Measurements from ENCODE around the gene CFI.

CFI gene
- total RNA-seq: 0 reads per million in 2 experiments

DNA sequence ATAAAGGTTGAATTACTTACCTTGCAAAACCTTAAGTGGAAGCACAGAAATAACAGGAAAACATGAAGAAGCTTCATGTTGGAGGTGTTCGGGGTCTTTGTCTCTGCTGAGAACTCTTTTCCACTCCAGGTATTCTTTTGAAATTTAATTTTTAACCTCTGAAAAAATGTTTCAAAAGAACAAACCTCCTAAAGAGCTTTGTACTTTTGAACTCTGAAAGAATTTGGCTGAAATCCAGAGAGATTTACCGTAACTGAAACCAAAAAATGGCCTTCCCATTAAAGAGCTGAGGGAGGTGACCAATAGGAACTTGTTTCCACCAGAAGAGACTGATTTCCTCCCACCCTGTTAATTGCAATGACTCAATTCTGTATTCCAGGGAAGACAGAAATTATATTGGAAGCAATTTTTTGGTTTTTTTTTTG, at the start of gene CFI:
Gene CFI (minus strand): TSS at position 105 of the 425 bp plus-strand sequence. CDS start 28 bp downstream, at position 77.
- no peak for DNase-seq (ENCODE audit: low read depth)

- no peak for DNase-seq (ENCODE audit: low read depth)
Measured at GRCh38 chr4:109850601-109851000, 48.8 kb upstream of the CFI start.

- DNase-seq (ENCODE audit: low read depth): no peak
Measured at GRCh38 chr4:109848501-109848900, 46.7 kb upstream of the CFI start.

GRCh38 chr4:109847896-109848442, 46.2 kb upstream of the CFI start, which contains the start of gene LRIT3:
Gene LRIT3 (plus strand): TSS chr4:109848107. CDS start chr4:109848202, 95 bp downstream.
- no peak for DNase-seq (ENCODE audit: low read depth)

GRCh38 chr4:109846395-109847098, 44.7 kb upstream of the CFI start:
- no peak for DNase-seq (ENCODE audit: low read depth)

- no peak for DNase-seq (ENCODE audit: low read depth)
Measured at GRCh38 chr4:109836985-109837384, 35.2 kb upstream of the CFI start.

DNA sequence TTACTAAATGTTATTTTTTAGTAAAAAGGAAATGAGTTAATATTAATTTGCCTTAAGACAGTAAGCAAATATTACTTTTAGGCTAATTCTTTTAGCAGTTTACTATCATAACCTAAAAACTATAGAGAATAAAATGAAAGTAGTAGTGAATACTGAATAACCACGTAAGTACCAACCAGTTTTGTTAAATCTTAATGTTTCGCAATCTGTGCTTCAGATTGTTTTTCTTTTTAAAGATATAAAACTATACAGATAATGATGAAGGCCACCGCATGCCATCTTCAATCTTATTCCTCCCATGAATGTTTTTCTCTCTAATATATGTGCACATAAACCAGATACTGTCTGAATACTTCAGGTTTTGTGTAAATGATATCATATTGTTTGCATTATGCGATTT, 32.0 kb upstream of the CFI start:
- no peak for DNase-seq (ENCODE audit: low read depth)

DNA sequence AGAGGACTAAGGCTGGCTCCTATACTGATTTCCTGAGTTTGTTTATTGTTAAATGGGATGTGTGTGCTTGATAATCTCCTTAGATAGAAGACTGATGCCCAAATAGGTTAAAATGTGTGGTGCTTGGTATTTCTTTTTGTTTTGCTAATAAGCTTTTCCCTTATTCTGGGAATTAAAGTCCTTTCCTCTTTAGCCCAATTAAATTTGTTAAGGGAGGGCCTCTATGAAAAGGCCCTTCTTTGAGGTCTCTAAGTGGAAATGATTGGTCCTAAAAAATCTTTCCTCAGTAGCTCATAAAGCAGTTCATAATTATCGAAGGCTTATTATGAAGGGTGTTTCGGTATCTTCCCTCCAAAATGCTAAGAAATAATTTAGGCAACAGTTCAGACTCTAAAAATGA, 25.9 kb upstream of the CFI start, which contains the start of gene RRH:
Gene RRH (plus strand): TSS at position 301 of the 400 bp plus-strand sequence. CDS start 56 bp downstream, at position 357.
- DNase-seq (ENCODE audit: low read depth): no peak

GRCh38 chr4:109826719-109827118, 24.9 kb upstream of the CFI start:
- no peak for DNase-seq (ENCODE audit: low read depth)

DNA sequence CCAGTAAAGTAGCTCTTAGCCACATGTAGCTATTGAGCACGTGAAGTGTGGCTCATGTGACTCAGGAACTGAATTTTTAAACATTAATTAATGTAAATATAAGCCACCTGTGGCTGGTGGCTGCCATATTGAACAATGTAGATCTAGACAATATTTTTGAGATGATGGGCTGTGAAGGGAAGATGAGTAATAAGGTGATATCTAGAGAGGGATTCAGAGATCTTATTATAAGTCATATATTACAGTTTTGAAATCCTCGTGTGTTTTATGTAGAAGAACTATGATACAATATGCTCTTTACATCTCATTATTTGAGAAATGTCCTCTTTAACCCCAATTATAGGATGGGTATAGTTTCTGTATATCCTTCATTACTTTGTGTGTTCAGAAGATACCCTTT, 19.4 kb upstream of the CFI start:
- DNase-seq (ENCODE audit: low read depth): no peak

- no peak for DNase-seq (ENCODE audit: low read depth)
Measured at GRCh38 chr4:109820563-109820962, 18.8 kb upstream of the CFI start.

DNA sequence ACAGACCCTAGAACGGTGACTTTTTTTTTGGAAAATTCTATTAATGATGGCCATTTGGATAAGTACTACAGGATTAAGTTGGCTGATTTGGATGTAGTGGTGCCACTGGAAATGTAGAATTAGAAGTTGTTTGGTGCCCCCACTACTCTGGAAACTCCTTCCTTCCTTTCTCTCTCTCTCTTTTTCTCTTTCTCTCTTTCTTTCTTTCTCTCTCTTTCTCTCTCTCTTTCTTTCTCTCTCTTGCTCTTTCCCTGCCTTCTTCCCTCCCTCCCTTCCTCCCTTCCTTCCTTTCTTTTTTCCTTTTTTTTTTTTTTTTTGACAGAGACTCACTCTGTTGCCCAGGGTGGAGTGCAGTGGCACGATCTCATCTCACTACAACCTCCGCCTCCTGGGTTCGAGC, 16.5 kb upstream of the CFI start:
- no peak for DNase-seq (ENCODE audit: low read depth)

- DNase-seq (ENCODE audit: low read depth): no peak
Measured at GRCh38 chr4:109816894-109817293, 15.1 kb upstream of the CFI start.

GRCh38 chr4:109816082-109816442, 14.3 kb upstream of the CFI start:
- DNase-seq (ENCODE audit: low read depth): peak; percentile 19

DNA sequence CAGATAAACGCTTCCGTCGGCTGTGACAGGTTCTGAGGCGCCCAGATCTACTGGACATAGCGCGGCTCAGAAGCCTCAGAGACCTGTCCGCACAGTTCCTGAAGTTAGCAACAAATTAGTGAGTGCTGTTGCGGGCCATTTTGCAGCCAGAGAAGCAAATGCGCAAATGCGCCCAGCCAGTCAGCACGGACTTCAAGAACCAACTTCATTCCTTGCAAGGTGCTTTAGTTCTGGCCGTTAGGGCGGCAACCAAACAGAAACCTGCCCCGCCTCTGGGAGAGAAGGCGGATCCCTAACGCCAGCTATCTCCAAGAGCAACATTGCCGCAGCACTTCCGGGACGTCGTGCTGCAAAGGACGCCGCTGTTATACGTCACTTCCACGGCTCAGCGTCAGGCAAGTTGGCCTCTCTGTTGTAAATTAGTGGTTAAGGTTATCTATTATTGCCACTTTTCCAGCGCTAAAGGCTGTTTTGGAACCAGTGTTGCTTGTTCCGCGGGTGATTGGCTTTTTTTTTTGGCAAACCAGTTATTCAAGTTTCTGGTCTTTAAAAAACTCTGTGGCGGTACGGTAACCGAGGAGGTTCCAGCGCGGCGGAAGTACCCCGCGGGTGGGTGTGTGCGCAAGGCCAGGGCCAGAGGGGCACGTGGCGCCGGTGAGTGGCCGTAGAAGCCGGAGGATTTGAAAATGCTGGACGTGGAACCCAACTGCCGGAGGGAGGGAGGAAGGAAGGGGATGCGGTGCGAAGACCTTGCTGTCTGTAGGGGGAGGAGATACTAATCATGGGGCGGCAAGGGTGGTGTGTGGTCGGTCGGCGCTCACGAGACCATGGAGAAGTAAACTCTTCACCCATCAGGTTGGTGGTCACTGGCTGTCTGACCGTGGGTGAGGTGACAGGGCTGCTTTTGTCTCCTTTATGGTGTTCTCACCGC, 13.6 kb upstream of the CFI start, which contains the start of gene GAR1:
Gene GAR1 (plus strand): TSS at position 612 of the 931 bp plus-strand sequence. CDS start 403 bp downstream, outside the sequence.
- DNase-seq (ENCODE audit: low read depth): peak; percentile 81

DNA sequence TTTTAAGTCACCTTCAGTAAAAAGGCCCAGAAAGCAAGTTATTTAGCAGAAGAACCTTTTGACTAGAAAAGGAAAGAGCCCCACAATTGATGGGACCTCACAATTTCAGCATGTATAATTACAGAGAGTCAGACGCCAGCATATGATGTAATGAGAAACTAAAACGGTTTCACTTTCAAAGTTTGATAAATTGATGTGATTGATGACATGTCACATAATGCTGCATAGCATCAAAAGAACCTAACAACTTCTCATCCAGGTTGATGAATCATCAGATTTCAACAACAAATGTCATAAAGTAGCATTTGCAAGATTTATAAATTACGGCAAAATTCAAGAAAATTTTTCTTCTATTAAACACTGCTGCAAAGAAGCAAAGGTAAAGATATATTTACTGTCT, 9.9 kb upstream of the CFI start:
- DNase-seq (ENCODE audit: low read depth): no peak

DNA sequence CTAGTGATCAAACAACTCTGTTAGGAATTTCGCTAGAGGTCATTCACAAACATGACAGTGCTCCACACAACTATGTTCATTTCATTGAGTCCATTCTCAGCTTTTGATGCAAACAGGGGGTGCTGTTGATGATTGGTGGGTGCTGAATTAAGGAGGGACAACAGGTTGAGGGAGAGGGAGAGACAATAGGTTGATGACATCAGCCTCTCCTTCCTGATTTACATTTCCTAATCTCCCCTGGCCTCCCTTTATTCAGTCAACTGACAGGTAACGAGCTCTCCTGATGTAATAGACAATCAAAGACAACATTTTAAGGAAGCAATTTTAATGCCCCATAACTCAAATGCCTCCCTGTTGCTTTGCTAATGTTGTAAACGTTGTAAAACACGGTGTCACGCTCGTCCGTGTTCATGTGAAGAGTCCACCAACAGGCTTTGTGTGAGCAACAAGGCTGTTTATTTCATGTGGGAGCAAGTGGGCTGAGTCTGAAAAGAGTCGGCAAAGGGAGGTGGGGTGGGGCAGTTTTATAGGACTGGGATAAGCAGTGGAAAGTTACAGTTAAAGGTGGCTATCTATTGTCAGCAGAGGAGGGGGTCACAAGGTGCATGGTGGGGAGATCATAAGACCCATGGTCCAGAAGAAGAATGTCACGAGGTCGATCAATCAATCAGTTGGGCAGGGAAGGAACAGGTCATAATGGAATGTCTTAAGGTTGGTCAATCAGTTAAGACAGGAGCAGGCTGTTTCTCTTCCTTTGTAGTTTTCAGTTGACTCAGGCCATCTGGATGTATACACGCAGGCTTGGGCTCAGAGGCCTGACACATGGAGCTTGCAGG, 9.0 kb upstream of the CFI start:
- no peak for DNase-seq (ENCODE audit: low read depth)

GRCh38 chr4:109809655-109810054, 7.9 kb upstream of the CFI start:
- no peak for DNase-seq (ENCODE audit: low read depth)

- peak; percentile 3 for DNase-seq (ENCODE audit: low read depth)
Measured at GRCh38 chr4:109803924-109804571, 2.2 kb upstream of the CFI start.

DNA sequence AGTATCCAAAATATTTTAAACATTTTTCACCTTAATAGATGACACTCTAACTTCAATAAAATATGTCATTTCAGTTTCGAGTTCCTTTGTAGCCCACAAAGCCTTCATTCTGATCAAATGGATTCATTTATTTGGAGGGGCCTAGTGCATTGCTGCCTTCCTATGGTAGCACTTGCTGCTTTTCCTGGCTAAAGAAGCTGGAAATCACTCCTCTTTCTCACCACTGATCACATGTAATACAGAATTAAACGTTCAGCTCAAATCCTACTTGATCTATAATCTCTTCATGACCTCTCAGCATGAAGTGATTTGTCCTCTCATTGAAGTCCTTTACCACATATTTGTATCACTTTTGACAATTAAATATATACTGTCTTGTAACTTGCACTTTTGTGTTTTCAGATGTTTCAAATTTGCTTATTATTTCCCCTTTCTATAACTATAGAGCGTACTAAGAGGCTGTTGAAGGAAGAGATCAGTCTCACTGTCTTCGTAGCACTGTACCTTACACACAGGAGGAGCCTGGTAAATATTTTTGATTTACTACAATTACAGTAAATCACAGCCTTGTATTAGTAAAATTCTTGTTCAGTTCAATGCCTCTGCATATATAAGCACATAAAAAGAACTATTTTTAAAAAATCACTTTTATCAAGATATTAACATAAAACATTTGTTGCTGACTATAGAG, 555 bp downstream of the CFI start:
- DNase-seq (ENCODE audit: low read depth): no peak
